GM10266 (cell line): Measurements from ENCODE around the gene CGGBP1.

Experiments used
- DNase-seq: peaks from one replicate; pipeline ENCODE4 v3.0.0; 2012; ENCODE audit errors: extremely low spot score
- TF ChIP-seq, protein P1 (sequence below): IDR thresholded peaks from 2 replicates; pipeline ENCODE4 v1.5.1; 2012; ENCODE audit warnings: mild to moderate bottlenecking, low read depth; ENCODE audit not compliant: control insufficient read depth, insufficient read depth; ENCODE audit errors: missing control alignments

The CGGBP1 gene

GRCh38 chr3:88003115-88003755, 55.6 kb downstream of the CGGBP1 start:
- TF ChIP-seq, protein P1, sequence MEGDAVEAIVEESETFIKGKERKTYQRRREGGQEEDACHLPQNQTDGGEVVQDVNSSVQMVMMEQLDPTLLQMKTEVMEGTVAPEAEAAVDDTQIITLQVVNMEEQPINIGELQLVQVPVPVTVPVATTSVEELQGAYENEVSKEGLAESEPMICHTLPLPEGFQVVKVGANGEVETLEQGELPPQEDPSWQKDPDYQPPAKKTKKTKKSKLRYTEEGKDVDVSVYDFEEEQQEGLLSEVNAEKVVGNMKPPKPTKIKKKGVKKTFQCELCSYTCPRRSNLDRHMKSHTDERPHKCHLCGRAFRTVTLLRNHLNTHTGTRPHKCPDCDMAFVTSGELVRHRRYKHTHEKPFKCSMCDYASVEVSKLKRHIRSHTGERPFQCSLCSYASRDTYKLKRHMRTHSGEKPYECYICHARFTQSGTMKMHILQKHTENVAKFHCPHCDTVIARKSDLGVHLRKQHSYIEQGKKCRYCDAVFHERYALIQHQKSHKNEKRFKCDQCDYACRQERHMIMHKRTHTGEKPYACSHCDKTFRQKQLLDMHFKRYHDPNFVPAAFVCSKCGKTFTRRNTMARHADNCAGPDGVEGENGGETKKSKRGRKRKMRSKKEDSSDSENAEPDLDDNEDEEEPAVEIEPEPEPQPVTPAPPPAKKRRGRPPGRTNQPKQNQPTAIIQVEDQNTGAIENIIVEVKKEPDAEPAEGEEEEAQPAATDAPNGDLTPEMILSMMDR: peak; percentile 61
- DNase-seq: peak; percentile 19

GRCh38 chr3:88002448-88002847, 56.4 kb downstream of the CGGBP1 start:
- DNase-seq: no peak
- TF ChIP-seq, protein P1: no peak
